Measurements from ENCODE around the gene RCC2.
"Not testable (repeated sequence)": the region's sequence is repeated elsewhere in the genome, so short reads cannot be mapped to it uniquely, and the experiment has no call there.

Gene RCC2

GRCh38 chr1:17416389-17416788 is 23.1 kb downstream of the RCC2 start:
- DNase-seq: no peak

- no peak for DNase-seq
These were observed 25.5 kb downstream of the RCC2 start for GRCh38 chr1:17414022-17414421.

- DNase-seq: no peak
These were observed 27.2 kb downstream of the RCC2 start for GRCh38 chr1:17412093-17412870.

- DNase-seq: no peak
These were observed 30.1 kb downstream of the RCC2 start for GRCh38 chr1:17409391-17409811.

GRCh38 chr1:17407786-17408514 is 31.5 kb downstream of the RCC2 start:
- not testable (repeated sequence) for DNase-seq

- not testable (repeated sequence) for DNase-seq
These were observed 32.6 kb downstream of the RCC2 start for GRCh38 chr1:17406760-17407475.

- no peak for DNase-seq
These were observed 33.3 kb downstream of the RCC2 start for GRCh38 chr1:17405898-17406759.

GRCh38 chr1:17404820-17405219 is 34.7 kb downstream of the RCC2 start:
- DNase-seq: no peak

- DNase-seq: no peak
These were observed 35.3 kb downstream of the RCC2 start for GRCh38 chr1:17404034-17404684.

- DNase-seq: no peak
These were observed 36.4 kb downstream of the RCC2 start for GRCh38 chr1:17403081-17403480.

GRCh38 chr1:17401841-17402240 is 37.6 kb downstream of the RCC2 start:
- DNase-seq: no peak

- no peak for DNase-seq
These were observed 38.6 kb downstream of the RCC2 start for GRCh38 chr1:17400725-17401341.

- no peak for DNase-seq
These were observed 41.4 kb downstream of the RCC2 start for GRCh38 chr1:17397910-17398695.

- DNase-seq: no peak
These were observed 46.2 kb downstream of the RCC2 start for GRCh38 chr1:17393230-17393629.

GRCh38 chr1:17392199-17392740 is 47.2 kb downstream of the RCC2 start:
- DNase-seq: no peak

GRCh38 chr1:17381161-17381560 is 58.3 kb downstream of the RCC2 start:
- DNase-seq: no peak

- no peak for DNase-seq
These were observed 62.0 kb downstream of the RCC2 start for GRCh38 chr1:17377325-17377953.

GRCh38 chr1:17375651-17376050 is 63.8 kb downstream of the RCC2 start:
- DNase-seq: no peak

GRCh38 chr1:17372955-17373354 is 66.5 kb downstream of the RCC2 start:
- DNase-seq: no peak

- no peak for DNase-seq
These were observed 67.6 kb downstream of the RCC2 start, which contains the start of gene PADI6 for GRCh38 chr1:17371896-17372295. TSS of gene PADI6 (plus strand) at chr1:17372196. CDS start at chr1:17372246, 50 bp downstream.
